GM12873 (cell line): Measurements from ENCODE around the gene SRRM2.

Experiments
- TF ChIP-seq, protein P1 (sequence below): IDR thresholded peaks from 2 replicates; pipeline ENCODE4 v1.5.1; 2012; ENCODE audit warnings: low read depth, mild to moderate bottlenecking, moderate library complexity, low read length, control low read depth; ENCODE audit not compliant: insufficient read depth; ENCODE audit errors: missing control alignments

The SRRM2 gene

DNA sequence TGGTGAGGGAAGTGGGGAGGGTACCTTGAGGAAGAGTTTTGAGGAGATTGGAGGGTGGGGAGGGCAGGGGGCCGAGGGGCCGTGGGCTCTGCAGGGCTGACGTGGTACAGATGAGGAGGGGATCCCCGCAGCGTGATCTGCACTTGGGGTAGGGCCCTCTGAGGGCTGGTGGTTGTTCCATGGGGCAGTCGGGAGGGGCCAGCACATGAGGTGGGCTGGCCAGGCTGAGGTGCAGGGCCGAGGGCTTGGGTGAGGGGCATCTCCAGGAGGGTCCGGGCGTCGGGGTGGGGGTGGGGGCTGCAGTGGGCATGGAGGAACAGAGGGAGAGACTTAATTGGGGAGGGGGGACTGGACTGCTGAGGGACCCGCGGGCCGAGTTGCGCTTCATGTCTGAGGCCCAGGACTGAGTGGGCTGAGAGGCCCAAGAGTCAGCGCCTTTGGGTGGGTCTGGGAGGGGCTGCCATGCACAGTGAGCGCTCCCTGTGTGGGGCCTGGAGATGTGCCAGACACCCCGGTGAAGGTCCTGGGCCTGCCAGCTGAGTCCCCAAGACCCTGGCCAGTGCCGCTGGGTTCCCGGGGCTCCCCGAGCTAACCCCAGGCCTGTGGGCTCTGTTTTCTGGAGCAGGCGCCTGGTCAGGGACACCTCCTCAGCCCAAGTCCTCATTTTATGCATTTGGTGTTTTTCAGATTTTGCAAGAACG, 45.7 kb upstream of the SRRM2 start:
- TF ChIP-seq, protein P1, sequence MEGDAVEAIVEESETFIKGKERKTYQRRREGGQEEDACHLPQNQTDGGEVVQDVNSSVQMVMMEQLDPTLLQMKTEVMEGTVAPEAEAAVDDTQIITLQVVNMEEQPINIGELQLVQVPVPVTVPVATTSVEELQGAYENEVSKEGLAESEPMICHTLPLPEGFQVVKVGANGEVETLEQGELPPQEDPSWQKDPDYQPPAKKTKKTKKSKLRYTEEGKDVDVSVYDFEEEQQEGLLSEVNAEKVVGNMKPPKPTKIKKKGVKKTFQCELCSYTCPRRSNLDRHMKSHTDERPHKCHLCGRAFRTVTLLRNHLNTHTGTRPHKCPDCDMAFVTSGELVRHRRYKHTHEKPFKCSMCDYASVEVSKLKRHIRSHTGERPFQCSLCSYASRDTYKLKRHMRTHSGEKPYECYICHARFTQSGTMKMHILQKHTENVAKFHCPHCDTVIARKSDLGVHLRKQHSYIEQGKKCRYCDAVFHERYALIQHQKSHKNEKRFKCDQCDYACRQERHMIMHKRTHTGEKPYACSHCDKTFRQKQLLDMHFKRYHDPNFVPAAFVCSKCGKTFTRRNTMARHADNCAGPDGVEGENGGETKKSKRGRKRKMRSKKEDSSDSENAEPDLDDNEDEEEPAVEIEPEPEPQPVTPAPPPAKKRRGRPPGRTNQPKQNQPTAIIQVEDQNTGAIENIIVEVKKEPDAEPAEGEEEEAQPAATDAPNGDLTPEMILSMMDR: no peak

DNA sequence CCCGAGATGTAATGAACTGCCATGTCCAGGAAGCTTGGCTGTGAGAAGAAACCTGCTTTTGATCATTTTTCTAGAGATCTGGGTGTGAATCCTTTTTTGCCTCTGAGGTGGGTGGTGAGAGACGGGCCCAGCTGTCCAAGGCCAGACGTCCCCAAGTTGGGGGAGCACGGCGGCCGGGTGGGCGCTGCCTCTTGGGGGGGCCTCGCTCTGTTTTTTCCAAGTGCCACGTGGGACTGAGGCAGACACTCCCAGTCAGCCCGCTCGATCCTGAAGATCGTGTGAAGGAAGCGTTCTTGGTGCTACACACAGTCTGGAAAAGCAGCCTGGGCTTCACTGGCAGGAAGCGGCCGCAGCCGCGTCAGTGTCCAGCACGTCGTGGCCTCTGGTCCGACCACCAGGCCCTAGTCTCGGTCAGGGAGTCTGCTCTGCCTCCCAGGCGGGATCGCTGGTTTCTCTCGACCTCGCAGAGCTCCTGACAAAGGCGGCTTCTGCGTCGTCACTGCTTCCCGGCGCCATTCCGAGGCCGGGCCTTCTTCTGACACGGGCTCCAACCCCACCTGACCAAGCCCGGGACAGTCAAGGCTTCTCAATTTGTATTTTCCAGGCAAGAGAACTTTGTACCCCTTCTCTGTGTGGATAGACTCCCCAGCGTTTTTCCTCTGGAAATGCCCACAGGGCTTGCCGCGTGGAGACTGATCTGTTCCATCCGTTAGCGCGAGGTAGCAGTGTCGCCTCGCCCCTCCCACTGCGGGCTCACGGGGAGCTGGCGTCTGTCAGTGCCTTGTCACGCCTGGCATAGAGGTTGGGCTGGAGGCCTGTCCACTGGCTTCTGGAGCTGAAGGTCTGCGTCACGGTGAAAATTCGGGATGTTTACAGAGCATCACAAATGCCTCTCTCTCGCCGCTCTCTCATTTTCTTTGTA, 44.8 kb upstream of the SRRM2 start:
- TF ChIP-seq, protein P1: no peak

DNA sequence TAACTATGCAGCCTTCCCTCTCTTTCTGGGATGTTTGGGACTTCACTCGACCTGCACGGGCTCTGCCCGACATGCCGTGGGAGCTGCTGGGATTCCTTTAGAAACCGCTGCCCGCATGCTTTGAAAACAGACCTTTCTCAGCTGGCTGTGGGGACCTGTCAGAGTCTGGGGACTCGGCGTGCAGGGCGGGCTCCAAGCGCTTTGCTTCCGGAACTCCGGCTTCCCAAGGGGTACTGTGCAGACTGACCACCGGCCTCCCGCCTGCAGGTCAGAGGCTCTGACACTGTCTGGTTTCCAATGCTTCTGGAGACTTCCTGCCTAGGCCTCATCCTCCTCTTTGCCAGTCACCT, 44.2 kb upstream of the SRRM2 start:
- TF ChIP-seq, protein P1: no peak

DNA sequence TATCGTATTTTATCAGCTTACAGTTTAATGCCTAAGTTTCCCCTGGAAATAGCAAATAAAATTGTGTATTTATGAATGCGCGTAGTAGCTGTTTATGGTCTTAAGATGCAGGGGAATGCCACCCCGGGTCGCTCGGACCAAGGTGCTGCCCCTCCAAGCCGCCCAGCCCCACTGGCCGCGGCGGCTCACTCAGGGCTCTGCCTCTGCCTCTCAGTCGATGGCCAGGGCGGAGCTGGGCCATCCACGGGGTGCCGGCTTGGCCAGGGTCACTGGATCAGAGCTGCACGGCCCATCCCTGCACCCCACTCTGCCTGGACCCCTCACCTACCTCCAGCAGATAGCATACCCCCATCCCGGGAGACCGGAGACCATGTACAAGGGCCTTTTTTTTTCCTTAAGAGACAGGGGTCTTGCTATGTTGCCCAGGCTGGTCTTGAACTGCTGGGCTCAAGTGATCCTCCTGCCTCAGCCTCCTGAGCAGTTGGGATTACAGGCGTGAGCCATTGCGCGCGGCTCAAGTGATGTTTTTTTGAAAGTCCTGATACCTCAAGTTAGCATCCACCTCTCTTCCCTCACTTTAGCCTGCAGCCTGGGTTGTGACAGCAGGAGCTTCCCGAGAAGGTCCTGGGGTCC, 43.4 kb upstream of the SRRM2 start:
- TF ChIP-seq, protein P1: no peak

DNA sequence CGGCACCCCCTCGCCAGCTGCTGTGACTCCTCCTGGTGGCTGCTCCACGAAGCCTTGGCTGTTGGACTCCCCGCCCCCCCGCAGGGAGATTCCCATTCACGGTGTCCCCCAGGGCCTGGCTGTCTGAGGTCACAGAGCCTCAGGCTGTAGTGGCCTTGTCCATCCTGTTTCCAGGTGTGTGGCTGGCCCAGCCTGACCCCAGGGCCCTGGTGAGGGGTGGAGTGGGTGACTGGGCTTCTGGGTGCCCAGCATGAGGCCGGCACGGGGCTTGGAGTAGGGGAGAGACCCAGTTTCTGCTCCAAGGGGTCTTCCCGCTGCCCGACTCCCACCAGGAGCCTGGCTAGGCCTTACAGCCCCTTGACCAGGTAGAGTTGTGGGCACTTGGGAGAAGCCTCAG, 42.9 kb upstream of the SRRM2 start:
- TF ChIP-seq, protein P1: no peak

DNA sequence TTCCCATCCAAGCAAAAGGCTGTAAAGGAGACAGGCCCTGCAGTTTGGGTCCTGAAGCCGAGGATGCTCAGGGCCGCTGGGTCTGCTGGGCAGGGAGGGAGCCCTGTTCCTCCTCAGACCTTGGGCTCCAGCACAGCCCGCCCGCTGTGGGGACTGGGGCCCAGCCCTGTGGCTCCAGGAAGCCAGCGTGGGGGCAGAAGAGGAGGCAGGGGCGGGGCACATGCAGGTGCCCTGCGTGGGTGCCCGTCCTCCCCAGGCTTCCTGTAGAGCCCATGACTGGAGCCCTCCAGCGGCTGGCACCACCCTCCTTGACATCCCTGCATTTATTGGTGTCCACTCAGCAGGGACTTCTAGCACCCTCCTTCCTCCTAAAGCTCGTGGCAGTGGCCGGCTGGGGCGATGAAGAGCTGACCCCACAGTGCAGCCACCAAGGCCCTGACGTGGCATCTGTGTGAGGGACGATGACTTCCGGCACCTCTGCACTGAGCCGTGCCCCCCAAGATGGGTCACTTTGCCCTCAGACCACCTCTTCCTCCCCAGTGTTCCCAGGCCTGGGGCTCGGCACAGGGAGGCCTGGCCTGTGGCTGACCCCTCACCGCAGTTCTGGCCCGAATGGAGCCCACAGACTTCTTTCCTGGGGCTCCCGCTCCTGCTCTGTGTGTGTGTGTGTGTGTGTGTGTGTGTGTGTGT, 42.3 kb upstream of the SRRM2 start:
- TF ChIP-seq, protein P1: no peak

DNA sequence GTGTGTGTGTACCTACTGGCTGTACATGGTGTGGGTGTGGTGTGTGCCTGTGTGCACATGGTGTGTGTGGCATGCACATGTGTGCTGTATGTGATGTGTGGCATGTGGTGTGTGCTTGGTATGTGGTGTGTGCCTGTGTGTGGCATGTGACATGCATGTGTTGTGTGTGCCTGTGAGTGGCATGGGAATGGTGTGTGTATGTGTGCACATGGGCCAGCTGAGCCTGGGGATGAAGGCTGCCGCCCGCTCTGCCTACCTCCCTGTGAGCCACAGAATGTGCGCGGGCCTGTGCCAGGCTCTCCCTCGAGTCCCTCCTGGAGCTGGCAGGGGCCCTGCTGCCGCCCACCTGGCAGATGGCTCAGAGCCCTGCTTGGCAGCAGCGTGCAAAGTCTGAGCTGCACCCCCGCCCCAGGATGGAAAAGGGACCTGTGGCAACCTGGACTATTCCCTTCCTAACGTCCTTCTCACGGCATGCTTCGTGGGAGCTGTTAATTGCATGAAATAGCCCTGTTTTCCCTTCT, 41.7 kb upstream of the SRRM2 start:
- TF ChIP-seq, protein P1: no peak
